ENCODE data around the gene YOD1.
"Not testable (repeated sequence)": the region's sequence is repeated elsewhere in the genome, so short reads cannot be mapped to it uniquely, and the experiment has no call there.

YOD1 gene

GRCh38 chr1:207049054-207049453, 2.0 kb downstream of the YOD1 start:
- DNase-seq (ENCODE audit: low read depth, low spot score): no peak

- no peak for DNase-seq (ENCODE audit: low read depth, low spot score)
These were observed 3.0 kb downstream of the YOD1 start for GRCh38 chr1:207048041-207048440.

GRCh38 chr1:207047505-207047904, 3.5 kb downstream of the YOD1 start:
- DNase-seq (ENCODE audit: low read depth, low spot score): no peak

GRCh38 chr1:207045453-207045852, 5.6 kb downstream of the YOD1 start:
- no peak for DNase-seq (ENCODE audit: low read depth, low spot score)

GRCh38 chr1:207041397-207041796, 9.6 kb downstream of the YOD1 start:
- not testable (repeated sequence) for DNase-seq (ENCODE audit: low read depth, low spot score)

GRCh38 chr1:207040181-207040533, 10.9 kb downstream of the YOD1 start:
- no peak for DNase-seq (ENCODE audit: low read depth, low spot score)

GRCh38 chr1:207039380-207040180, 11.4 kb downstream of the YOD1 start:
- no peak for DNase-seq (ENCODE audit: low read depth, low spot score)

- no peak for DNase-seq (ENCODE audit: low read depth, low spot score)
These were observed 14.1 kb downstream of the YOD1 start for GRCh38 chr1:207036865-207037264.

- no peak for DNase-seq (ENCODE audit: low read depth, low spot score)
These were observed 15.0 kb downstream of the YOD1 start for GRCh38 chr1:207035877-207036551.

GRCh38 chr1:207034998-207035397, 16.0 kb downstream of the YOD1 start:
- DNase-seq (ENCODE audit: low read depth, low spot score): no peak

GRCh38 chr1:207034208-207034607, 16.8 kb downstream of the YOD1 start:
- DNase-seq (ENCODE audit: low read depth, low spot score): no peak

GRCh38 chr1:207033302-207033701, 17.7 kb downstream of the YOD1 start:
- DNase-seq (ENCODE audit: low read depth, low spot score): no peak

GRCh38 chr1:207032528-207033017, 18.4 kb downstream of the YOD1 start, which contains the start of gene C1orf116:
TSS of gene C1orf116 (minus strand) at chr1:207032756. CDS start at chr1:207027598, 5,158 bp downstream.
- no peak for DNase-seq (ENCODE audit: low read depth, low spot score)

- no peak for DNase-seq (ENCODE audit: low read depth, low spot score)
These were observed 19.3 kb downstream of the YOD1 start for GRCh38 chr1:207031632-207032264.

- no peak for DNase-seq (ENCODE audit: low read depth, low spot score)
These were observed 20.0 kb downstream of the YOD1 start for GRCh38 chr1:207031016-207031415.

- no peak for DNase-seq (ENCODE audit: low read depth, low spot score)
These were observed 20.4 kb downstream of the YOD1 start for GRCh38 chr1:207030522-207031009.

- no peak for DNase-seq (ENCODE audit: low read depth, low spot score)
These were observed 21.1 kb downstream of the YOD1 start for GRCh38 chr1:207029701-207030521.

GRCh38 chr1:207028884-207029650, 21.9 kb downstream of the YOD1 start:
- no peak for DNase-seq (ENCODE audit: low read depth, low spot score)

GRCh38 chr1:207027921-207028320, 23.1 kb downstream of the YOD1 start:
- DNase-seq (ENCODE audit: low read depth, low spot score): no peak

GRCh38 chr1:207027206-207027777, 23.7 kb downstream of the YOD1 start:
- no peak for DNase-seq (ENCODE audit: low read depth, low spot score)

Data from activated naive CD8-positive, alpha-beta T cell treated with anti-CD3 and anti-CD28 coated beads, Interleukin-2, amount 50 U/mL, for 16 hours (primary cell).